ENCODE results near the gene TK2. TPM values are rescaled to one million over a fixed set of nuclear protein-coding genes. Genes with fewer than 3 reads are reported as not detected.

Gene TK2
- total RNA-seq, 2 donors from 2014 or later = 23.1 to 26.0 TPM

- no peak overlapping the region for H3K4me3 ChIP-seq
- no peaks in the 10 kb centered on the region for H3K27me3 ChIP-seq
- 96 to 100% methylated on average over 3 of the region's 3 CpGs for WGBS, 2 donors
- intact Hi-C loops (cut with DNase I) = no loop called here
- H3K27ac ChIP-seq = no peak overlapping the region
- ATAC-seq (no peak), DNase-seq (no peak)
- H3K9me3 ChIP-seq = no peaks in the 10 kb centered on the region
- no peaks in the 10 kb centered on the region for H3K36me3 ChIP-seq (replicated peaks in 1 of 2; ENCODE audit: insufficient read depth in 1 of 2, low read depth in 2 of 2)
- TF ChIP-seq POLR2A (IDR thresholded peaks at IDR 0.05) = no peak
- TF ChIP-seq, protein P1, sequence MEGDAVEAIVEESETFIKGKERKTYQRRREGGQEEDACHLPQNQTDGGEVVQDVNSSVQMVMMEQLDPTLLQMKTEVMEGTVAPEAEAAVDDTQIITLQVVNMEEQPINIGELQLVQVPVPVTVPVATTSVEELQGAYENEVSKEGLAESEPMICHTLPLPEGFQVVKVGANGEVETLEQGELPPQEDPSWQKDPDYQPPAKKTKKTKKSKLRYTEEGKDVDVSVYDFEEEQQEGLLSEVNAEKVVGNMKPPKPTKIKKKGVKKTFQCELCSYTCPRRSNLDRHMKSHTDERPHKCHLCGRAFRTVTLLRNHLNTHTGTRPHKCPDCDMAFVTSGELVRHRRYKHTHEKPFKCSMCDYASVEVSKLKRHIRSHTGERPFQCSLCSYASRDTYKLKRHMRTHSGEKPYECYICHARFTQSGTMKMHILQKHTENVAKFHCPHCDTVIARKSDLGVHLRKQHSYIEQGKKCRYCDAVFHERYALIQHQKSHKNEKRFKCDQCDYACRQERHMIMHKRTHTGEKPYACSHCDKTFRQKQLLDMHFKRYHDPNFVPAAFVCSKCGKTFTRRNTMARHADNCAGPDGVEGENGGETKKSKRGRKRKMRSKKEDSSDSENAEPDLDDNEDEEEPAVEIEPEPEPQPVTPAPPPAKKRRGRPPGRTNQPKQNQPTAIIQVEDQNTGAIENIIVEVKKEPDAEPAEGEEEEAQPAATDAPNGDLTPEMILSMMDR (IDR thresholded peaks at IDR 0.05) = no peak
- no peaks in the 10 kb centered on the region for H3K4me1 ChIP-seq
These were observed 42.9 kb upstream of the TK2 start for GRCh38 chr16:66592814-66593213.

DNA sequence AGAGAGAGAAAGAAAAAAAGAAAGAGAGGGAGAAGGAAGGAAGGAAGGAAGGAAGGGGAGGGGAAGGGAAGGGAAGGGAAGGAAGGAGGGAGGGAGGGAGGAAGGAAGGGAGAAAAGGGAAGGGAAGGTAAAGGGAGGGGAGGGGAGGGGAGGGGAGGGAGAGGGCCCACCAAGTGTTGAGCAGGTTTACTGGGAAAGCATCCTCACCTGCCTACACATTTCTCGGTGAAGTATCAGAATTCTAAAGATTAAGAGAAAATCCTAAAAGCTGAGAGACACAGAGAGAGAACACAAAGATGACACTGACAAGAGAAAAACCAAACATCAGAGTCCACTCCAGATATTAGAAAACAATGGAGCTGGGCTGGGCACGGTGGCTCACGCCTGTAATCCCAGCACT is 42.3 kb upstream of the TK2 start:
- WGBS, 2 donors = 83 to 97% methylated on average over 3 of the region's 3 CpGs
- no peak for ATAC-seq

DNA sequence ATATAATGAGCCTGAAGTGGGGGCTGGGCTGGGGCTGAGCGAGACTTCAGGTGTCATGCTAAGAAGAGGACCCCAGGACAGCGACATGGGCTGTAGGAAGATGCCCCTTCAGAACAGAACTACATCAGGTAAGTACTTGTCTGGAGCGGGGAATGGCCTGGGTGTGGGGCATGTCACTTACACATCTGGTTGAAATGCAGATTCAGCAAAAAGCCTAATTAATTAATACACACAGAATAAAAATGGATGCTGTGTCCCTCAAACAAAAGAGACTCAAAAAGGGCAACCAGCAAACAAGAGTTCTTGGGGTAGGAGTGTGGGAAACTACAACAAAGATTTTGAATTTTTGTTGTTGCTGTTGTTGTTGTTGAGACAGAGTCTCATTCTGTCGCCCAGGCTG is 41.1 kb upstream of the TK2 start:
- TF ChIP-seq POLR2A (IDR thresholded peaks at IDR 0.05) = no peak
- TF ChIP-seq, protein P1 (IDR thresholded peaks at IDR 0.05) = no peak
- no peak for DNase-seq
- Histone ChIP-seq H3K9me3 (no peaks in the 10 kb centered on the region), H3K27me3 (no peaks in the 10 kb centered on the region), H3K36me3 (replicated peaks in 1 of 2; ENCODE audit: insufficient read depth in 1 of 2, low read depth in 2 of 2) (no peaks in the 10 kb centered on the region), H3K4me3 (no peak overlapping the region), H3K4me1 (no peaks in the 10 kb centered on the region), H3K27ac (no peak overlapping the region)
- no peak for ATAC-seq
- intact Hi-C loops (cut with DNase I) = no loop called here
- WGBS, 2 donors = 92 to 95% methylated on average over 4 of the region's 4 CpGs

More for the DNA sequence above, 42.3 kb upstream of the TK2 start:
- DNase-seq = no peak
- Histone ChIP-seq H3K27ac (no peak overlapping the region), H3K27me3 (no peaks in the 10 kb centered on the region), H3K4me1 (no peaks in the 10 kb centered on the region), H3K36me3 (replicated peaks in 1 of 2; ENCODE audit: insufficient read depth in 1 of 2, low read depth in 2 of 2) (no peaks in the 10 kb centered on the region), H3K9me3 (no peaks in the 10 kb centered on the region), H3K4me3 (no peak overlapping the region)
- TF ChIP-seq, protein P1 (IDR thresholded peaks at IDR 0.05) = no peak
- no peak for TF ChIP-seq POLR2A (IDR thresholded peaks at IDR 0.05)
- intact Hi-C loops (cut with DNase I) = no loop called here

GRCh38 chr16:66590322-66590721 is 40.4 kb upstream of the TK2 start:
- H3K9me3 ChIP-seq = no peaks in the 10 kb centered on the region
- H3K27ac ChIP-seq = no peak overlapping the region
- intact Hi-C loops (cut with DNase I) = no loop called here
- TF ChIP-seq POLR2A (IDR thresholded peaks at IDR 0.05) = no peak
- TF ChIP-seq, protein P1 (IDR thresholded peaks at IDR 0.05) = no peak
- H3K36me3 ChIP-seq (replicated peaks in 1 of 2; ENCODE audit: insufficient read depth in 1 of 2, low read depth in 2 of 2) = no peaks in the 10 kb centered on the region
- H3K4me1 ChIP-seq = no peaks in the 10 kb centered on the region
- H3K27me3 ChIP-seq = no peaks in the 10 kb centered on the region
- no peak for DNase-seq
- no peak overlapping the region for H3K4me3 ChIP-seq
- ATAC-seq = no peak
- WGBS, 2 donors = 69 to 92% methylated on average over 8 of the region's 8 CpGs

GRCh38 chr16:66588981-66589713 is 39.2 kb upstream of the TK2 start:
- Histone ChIP-seq H3K36me3 (replicated peaks in 1 of 2; ENCODE audit: insufficient read depth in 1 of 2, low read depth in 2 of 2) (no peaks in the 10 kb centered on the region), H3K27me3 (no peaks in the 10 kb centered on the region), H3K4me3 (no peak overlapping the region), H3K4me1 (no peaks in the 10 kb centered on the region), H3K9me3 (no peaks in the 10 kb centered on the region), H3K27ac (no peak overlapping the region)
- DNase-seq (peak in 2 of 4 donors; percentile 38 to 51), ATAC-seq (no peak)
- TF ChIP-seq, protein P1 (IDR thresholded peaks at IDR 0.05) = peak in 6 of 7 experiments; percentile 14 to 60 (median 41)
- no peak for TF ChIP-seq POLR2A (IDR thresholded peaks at IDR 0.05)
- intact Hi-C loops (cut with DNase I) = no loop called here
- 87 to 88% methylated on average over 6 to 8 of the region's 8 CpGs for WGBS, 2 donors
